ENCODE data around the gene ZNF236. TPM values are rescaled to one million over a fixed set of nuclear protein-coding genes. Genes with fewer than 3 reads are reported as not detected.

Gene ZNF236
- total RNA-seq, 1 donor from 2014 or later, result 32.5 TPM

DNA sequence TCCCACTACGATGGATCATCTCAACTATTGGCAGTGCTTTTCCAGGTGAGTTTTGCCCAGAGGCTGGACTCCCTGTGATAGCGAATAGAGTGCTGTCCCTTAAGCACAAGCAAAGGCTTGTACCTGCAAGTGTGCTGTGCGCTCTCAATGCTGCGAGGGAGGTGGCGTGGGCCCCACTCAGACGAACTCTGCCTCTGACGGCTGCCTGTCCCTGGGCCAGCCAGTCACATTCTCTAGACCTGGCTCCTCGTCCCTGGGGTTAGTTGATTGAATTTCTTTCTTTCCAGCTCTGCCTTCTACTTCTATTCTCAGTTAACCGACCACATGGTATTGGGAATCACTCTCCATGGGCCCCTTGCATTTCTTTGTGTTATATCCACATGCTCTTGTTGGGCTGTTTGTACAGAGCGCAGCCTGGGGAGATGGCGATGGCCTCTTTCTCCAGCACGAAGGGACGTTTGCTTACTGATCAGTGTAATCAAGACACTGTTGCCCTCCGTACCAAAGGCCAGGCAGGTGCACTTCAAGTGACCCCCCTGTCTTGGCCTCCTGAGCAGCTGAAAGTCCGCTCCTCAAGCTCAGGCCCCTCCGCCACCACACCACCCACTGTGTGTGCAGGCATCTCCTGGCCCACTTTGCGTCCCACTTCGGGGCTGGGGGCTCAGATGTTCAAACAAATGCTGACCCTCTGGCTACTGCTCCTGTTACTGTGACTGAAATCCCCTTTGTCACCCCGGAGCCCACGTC lies 151.3 kb downstream of the ZNF236 start:
- Mint-ChIP-seq H3K27me3 (no peaks in the 10 kb centered on the region), H3K36me3 (ENCODE audit: insufficient read depth) (peaks cover 7% of the 10 kb centered on the region), H3K9me3 (ENCODE audit: low read depth) (no peaks in the 10 kb centered on the region), H3K4me1 (ENCODE audit: low read depth) (peaks cover 5% of the 10 kb centered on the region), H3K27ac (no peak overlapping the region), H3K4me3 (ENCODE audit: low read depth) (no peak overlapping the region)
- TF ChIP-seq, protein P1, sequence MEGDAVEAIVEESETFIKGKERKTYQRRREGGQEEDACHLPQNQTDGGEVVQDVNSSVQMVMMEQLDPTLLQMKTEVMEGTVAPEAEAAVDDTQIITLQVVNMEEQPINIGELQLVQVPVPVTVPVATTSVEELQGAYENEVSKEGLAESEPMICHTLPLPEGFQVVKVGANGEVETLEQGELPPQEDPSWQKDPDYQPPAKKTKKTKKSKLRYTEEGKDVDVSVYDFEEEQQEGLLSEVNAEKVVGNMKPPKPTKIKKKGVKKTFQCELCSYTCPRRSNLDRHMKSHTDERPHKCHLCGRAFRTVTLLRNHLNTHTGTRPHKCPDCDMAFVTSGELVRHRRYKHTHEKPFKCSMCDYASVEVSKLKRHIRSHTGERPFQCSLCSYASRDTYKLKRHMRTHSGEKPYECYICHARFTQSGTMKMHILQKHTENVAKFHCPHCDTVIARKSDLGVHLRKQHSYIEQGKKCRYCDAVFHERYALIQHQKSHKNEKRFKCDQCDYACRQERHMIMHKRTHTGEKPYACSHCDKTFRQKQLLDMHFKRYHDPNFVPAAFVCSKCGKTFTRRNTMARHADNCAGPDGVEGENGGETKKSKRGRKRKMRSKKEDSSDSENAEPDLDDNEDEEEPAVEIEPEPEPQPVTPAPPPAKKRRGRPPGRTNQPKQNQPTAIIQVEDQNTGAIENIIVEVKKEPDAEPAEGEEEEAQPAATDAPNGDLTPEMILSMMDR (IDR thresholded peaks at IDR 0.05; ENCODE audit: unreplicated experiment), result no peak
- DNase-seq (ENCODE audit: low spot score, unreplicated experiment), result no peak

DNA sequence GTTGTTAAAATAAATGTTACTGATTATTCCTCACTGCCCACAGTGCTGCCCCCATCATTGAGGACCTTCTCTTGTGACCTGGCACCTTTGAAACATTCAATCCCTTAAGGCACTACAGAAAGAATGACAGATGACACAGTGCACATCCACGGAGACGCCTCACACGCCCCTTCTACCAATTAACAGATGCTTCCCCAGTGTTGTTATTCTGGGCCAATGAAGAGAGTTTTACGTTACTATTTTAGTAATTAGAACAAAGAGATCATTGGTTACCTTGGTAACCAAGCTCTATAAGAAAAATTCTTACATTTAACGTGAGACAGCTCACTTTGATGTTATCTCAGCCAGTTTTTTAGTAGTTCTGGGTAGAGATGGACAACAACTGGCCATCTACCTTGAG lies 152.0 kb downstream of the ZNF236 start:
- H3K4me3 Mint-ChIP-seq (ENCODE audit: low read depth), result no peak overlapping the region
- no peak for DNase-seq (ENCODE audit: low spot score, unreplicated experiment)
- H3K4me1 Mint-ChIP-seq (ENCODE audit: low read depth), result peaks cover 5% of the 10 kb centered on the region
- TF ChIP-seq, protein P1 (IDR thresholded peaks at IDR 0.05; ENCODE audit: unreplicated experiment), result no peak
- no peaks in the 10 kb centered on the region for H3K9me3 Mint-ChIP-seq (ENCODE audit: low read depth)
- no peaks in the 10 kb centered on the region for H3K27me3 Mint-ChIP-seq
- H3K27ac Mint-ChIP-seq, result peak overlapping the region; percentile 9
- peaks cover 10% of the 10 kb centered on the region for H3K36me3 Mint-ChIP-seq (ENCODE audit: insufficient read depth)

DNA sequence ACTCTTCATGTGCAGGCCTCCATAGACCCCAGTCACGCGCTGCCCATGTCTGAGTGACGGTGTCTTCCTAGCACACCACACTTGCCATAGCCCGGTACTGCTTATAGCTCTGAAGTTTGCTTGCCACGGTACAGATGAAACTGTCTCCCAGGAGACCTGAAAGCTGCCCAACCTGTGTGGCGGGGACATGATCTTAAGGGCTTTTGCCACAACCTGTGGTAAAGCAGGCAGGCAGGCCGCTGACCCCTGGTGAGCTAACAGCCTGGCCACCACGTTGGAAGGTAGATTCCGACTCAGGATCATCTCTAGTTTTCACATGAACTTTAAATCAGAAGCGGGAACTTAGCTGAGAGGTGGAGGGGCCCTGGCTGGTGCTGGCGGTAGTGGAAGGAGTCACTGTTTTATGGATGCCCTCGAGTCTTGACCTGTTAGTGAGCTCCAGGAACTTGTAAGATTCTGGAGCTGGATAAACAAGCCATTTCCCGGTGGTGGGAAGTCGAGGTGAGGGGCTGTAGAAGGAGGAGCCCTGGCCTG lies 153.3 kb downstream of the ZNF236 start:
- Mint-ChIP-seq H3K9me3 (ENCODE audit: low read depth) (no peaks in the 10 kb centered on the region), H3K4me3 (ENCODE audit: low read depth) (no peak overlapping the region), H3K27ac (no peak overlapping the region), H3K4me1 (ENCODE audit: low read depth) (peaks cover 5% of the 10 kb centered on the region), H3K36me3 (ENCODE audit: insufficient read depth) (peaks cover 12% of the 10 kb centered on the region), H3K27me3 (no peaks in the 10 kb centered on the region)
- DNase-seq (ENCODE audit: low spot score, unreplicated experiment), result no peak
- TF ChIP-seq, protein P1 (IDR thresholded peaks at IDR 0.05; ENCODE audit: unreplicated experiment), result no peak

DNA sequence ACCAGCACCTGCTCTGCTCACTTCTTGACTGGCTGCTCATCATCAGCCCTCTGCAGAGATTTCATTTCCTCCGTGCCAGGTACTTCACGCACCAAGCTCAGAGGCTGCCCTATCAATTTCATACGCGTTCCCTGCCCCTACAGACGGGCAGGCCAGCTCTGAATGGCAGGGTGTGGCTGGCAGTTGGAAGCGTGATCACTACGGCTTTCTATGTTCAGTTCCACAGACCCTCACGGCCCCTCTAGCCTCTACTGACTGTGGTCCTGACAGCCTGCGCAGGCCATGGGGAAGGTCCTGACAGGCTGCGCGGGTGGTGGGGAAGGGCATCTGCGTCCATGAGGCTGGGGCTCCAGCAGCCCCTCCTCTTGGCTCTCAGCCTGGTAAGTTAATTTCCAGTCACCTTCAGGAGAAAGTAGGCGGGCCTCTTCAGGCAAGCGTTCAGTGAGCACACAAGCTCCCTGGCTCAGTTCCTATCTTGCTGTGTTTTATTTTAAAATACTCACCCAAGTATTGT lies 154.8 kb downstream of the ZNF236 start:
- Mint-ChIP-seq H3K9me3 (ENCODE audit: low read depth) (no peaks in the 10 kb centered on the region), H3K27ac (no peak overlapping the region), H3K27me3 (no peaks in the 10 kb centered on the region), H3K4me3 (ENCODE audit: low read depth) (no peak overlapping the region), H3K4me1 (ENCODE audit: low read depth) (peaks cover 5% of the 10 kb centered on the region), H3K36me3 (ENCODE audit: insufficient read depth) (peaks cover 12% of the 10 kb centered on the region)
- TF ChIP-seq, protein P1 (IDR thresholded peaks at IDR 0.05; ENCODE audit: unreplicated experiment), result no peak
- no peak for DNase-seq (ENCODE audit: low spot score, unreplicated experiment)

DNA sequence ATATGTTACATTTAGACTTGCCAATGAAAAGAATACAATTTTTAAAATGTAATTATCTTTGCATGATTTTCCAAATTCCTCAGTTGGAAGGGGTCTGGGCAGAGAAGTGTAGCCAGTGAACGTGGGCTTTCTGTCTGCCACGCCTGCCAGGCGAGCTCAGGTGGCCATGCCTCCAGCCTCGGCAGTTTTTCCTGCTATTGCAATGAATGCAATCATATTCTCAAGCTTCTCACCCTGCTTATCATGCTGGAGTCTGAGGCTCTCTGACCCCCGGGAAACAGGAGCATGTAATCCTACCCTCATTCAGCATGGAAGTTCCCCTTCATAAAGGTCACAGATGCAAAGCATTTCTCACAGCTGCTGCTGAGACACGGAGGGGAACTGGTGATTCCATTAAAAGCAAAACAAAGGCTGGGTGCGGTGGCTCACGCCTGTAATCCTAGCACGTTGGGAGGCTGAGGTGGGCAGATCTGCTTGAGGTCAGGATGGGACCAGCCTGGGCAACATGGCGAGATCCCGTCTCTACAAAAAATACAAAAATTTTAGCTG lies 155.4 kb downstream of the ZNF236 start:
- Mint-ChIP-seq H3K9me3 (ENCODE audit: low read depth) (no peaks in the 10 kb centered on the region), H3K27ac (peak overlapping the region; percentile 73), H3K4me3 (ENCODE audit: low read depth) (no peak overlapping the region), H3K4me1 (ENCODE audit: low read depth) (peaks cover 5% of the 10 kb centered on the region), H3K36me3 (ENCODE audit: insufficient read depth) (peaks cover 12% of the 10 kb centered on the region), H3K27me3 (no peaks in the 10 kb centered on the region)
- TF ChIP-seq, protein P1 (IDR thresholded peaks at IDR 0.05; ENCODE audit: unreplicated experiment), result no peak
- no peak for DNase-seq (ENCODE audit: low spot score, unreplicated experiment)

Measured in progenitor cell of endocrine pancreas (in vitro differentiated cells).